NCI-H748 (cell line): ENCODE data around the gene DPPA4.

Experiments
- DNase-seq: peaks from one replicate; lab custom pipeline; 2025; ENCODE audit not compliant: unreplicated experiment; lab: John Stamatoyannopoulos, UW

Gene DPPA4

GRCh38 chr3:109339197-109339596 is 1.9 kb upstream of the DPPA4 start:
- DNase-seq: peak; percentile 16

DNA sequence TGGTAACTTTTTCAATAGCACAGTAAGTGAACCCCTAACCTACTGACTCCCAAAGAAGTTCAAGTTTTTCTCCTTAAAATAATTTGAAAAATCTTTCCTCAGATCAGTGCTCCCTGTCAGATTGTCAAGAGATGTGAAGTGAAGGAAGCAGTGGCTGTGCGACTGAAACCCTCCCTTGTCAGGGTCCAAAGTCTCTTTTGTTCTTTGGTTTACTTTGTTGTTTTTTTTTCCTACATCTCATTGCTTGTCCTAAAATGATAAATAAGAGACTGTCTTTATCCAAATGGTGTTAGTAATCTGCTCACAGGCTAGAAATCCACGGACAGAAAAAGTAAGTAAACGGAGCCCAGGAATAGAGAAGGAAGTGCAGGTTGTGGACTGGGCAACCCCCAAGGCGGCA is 976 bp upstream of the DPPA4 start:
- DNase-seq: no peak

- no peak for DNase-seq
These were observed 970 bp downstream of the DPPA4 start for GRCh38 chr3:109336291-109336861.

- DNase-seq: no peak
These were observed 2.8 kb downstream of the DPPA4 start for GRCh38 chr3:109334572-109334971.

DNA sequence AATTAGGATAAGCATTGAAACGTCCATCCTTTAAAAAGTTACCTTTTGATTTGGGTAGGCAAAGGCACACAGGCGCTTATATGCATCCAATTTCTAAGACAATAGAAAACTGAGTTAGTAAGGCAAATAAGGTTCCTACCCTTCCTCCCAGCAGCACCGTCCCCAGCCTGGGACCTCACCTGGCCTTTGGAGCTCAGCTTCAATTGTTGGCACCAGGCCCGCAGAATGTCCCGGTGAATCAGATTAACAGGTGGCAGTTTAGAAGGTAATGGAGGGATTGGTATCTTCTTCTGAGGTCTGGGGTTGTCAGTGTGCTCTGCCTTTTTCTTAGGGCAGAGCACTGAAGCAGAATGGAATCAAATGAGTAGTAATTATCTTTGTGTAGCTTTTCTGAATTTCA is 5.7 kb downstream of the DPPA4 start:
- DNase-seq: no peak

- no peak for DNase-seq
These were observed 6.9 kb downstream of the DPPA4 start for GRCh38 chr3:109330405-109330804.

DNA sequence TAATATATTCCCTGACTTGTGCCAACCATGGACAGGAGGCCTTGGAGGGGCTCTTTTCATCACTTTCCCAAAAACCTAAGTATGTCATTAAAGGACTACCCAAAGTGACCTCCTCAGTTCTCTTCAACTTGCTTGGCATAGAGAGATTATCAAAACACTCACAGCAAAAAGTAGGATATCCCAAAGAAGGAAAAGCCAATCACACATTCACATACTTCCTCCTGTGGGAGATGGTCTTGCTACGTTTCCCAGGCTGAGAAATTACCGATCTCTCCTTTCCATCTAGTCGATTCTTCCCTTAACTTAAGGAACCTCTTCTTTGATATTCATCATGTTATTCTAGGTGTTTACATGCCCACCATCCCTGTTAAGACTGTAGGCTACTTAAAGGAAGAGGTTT is 9.1 kb downstream of the DPPA4 start:
- no peak for DNase-seq

- DNase-seq: no peak
These were observed 11.7 kb downstream of the DPPA4 start for GRCh38 chr3:109325657-109326056.

DNA sequence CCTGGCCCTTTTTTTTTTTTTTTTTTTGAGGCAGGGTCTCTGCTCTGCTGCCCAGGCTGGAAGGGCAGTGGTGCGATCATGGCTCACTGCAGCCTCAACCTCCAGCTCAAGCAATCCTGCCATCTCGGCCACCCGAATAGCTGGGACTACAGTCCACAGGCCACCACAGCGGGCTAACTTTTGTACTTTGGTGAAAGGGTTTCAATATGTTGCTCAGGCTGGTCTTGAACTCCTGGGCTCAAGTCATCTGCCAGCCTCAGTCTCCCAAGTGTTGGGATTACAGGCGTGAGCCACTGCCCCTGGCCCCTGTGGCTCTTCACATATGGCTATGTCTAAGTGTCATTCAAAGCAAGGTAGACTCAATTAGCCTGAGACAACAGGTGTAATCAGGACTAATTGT is 12.2 kb downstream of the DPPA4 start:
- DNase-seq: no peak

- peak; percentile 52 for DNase-seq
These were observed 21.1 kb downstream of the DPPA4 start, which contains the start of gene DPPA2 for GRCh38 chr3:109316162-109316730. Gene DPPA2, minus strand, starts transcription at chr3:109316517. Its CDS starts 1,975 bp downstream, at chr3:109314542.

- no peak for DNase-seq
These were observed 24.3 kb downstream of the DPPA4 start for GRCh38 chr3:109313061-109313460.

- DNase-seq: no peak
These were observed 39.9 kb downstream of the DPPA4 start for GRCh38 chr3:109297496-109297895.

GRCh38 chr3:109284071-109284470 is 53.3 kb downstream of the DPPA4 start:
- DNase-seq: no peak

GRCh38 chr3:109278546-109278945 is 58.8 kb downstream of the DPPA4 start:
- DNase-seq: no peak

DNA sequence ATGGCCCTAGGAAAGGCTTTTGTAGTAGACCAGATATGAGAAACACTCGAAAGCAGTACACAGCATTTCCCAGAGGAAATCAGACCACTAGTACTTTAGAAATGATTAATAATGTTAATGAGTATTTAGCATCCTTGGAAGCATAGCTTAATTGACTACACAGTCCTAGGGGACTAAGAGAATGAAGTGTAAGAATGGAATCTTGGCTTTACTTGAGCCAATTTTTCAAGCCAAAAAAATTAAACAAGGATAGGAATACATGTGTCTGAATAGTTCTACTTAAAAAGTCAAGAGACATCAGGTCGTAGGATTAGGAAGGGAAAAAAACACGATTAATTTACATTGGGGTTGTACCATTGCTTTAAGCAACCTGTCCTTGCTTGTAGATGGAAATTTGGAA is 59.2 kb downstream of the DPPA4 start:
- DNase-seq: no peak
